Duodenal mucosa (tissue), 2 donors: ENCODE data around the gene PKNOX2.

Source experiments
- H3K27ac ChIP-seq: one replicate; pipeline ENCODE4 v1.7.0; 2013; ENCODE audit warnings: low read depth, low read length
- H3K27me3 ChIP-seq, 2 donors: one replicate each; pipeline ENCODE4 v1.7.0; 2013; ENCODE audit warnings: low read length in 2 of 2, control low read depth in 1 of 2; ENCODE audit not compliant: insufficient read depth in 2 of 2, control insufficient read depth in 1 of 2
- H3K36me3 ChIP-seq, 2 donors: one replicate each; pipeline ENCODE4 v1.7.0; 2013; ENCODE audit warnings: low read length in 2 of 2, control low read depth in 1 of 2; ENCODE audit not compliant: insufficient read depth in 2 of 2, control insufficient read depth in 1 of 2
- H3K4me1 ChIP-seq, 2 donors: one replicate each; pipeline ENCODE4 v1.7.0; 2013; ENCODE audit warnings: low read length in 2 of 2, control low read depth in 1 of 2; ENCODE audit not compliant: insufficient read depth in 2 of 2, control insufficient read depth in 1 of 2
- H3K4me3 ChIP-seq, 2 donors: one replicate each; pipeline ENCODE4 v1.7.0; 2013; ENCODE audit warnings: low read length in 2 of 2, low read depth in 1 of 2
- H3K9ac ChIP-seq, 2 donors: one replicate each; pipeline ENCODE4 v1.7.0; 2013; ENCODE audit warnings: low read length in 2 of 2, low read depth in 1 of 2
- H3K9me3 ChIP-seq, 2 donors: one replicate each; pipeline ENCODE4 v1.7.0; 2013; ENCODE audit warnings: low read length in 2 of 2, control low read depth in 1 of 2; ENCODE audit not compliant: control insufficient read depth in 1 of 2

The PKNOX2 gene

GRCh38 chr11:125241104-125241503 is 76.6 kb downstream of the PKNOX2 start:
- no peak overlapping the region for H3K27ac ChIP-seq
- no peaks in the 10 kb centered on the region for H3K36me3 ChIP-seq
- no peak overlapping the region for H3K4me3 ChIP-seq
- H3K4me1 ChIP-seq: no peaks in the 10 kb centered on the region
- H3K27me3 ChIP-seq: no peaks in the 10 kb centered on the region
- no peak overlapping the region for H3K9ac ChIP-seq
- peaks cover 0 to 3% of the 10 kb centered on the region in 2 donors for H3K9me3 ChIP-seq

GRCh38 chr11:125242141-125242775 is 77.7 kb downstream of the PKNOX2 start:
- Histone ChIP-seq H3K27me3 (no peaks in the 10 kb centered on the region), H3K4me1 (no peaks in the 10 kb centered on the region), H3K27ac (no peak overlapping the region), H3K36me3 (no peaks in the 10 kb centered on the region), H3K4me3 (no peak overlapping the region), H3K9me3 (no peaks in the 10 kb centered on the region), H3K9ac (no peak overlapping the region)

GRCh38 chr11:125244166-125244565 is 79.6 kb downstream of the PKNOX2 start:
- no peak overlapping the region for H3K27ac ChIP-seq
- H3K36me3 ChIP-seq: no peaks in the 10 kb centered on the region
- H3K9me3 ChIP-seq: no peaks in the 10 kb centered on the region
- no peak overlapping the region for H3K9ac ChIP-seq
- no peak overlapping the region for H3K4me3 ChIP-seq
- H3K27me3 ChIP-seq: no peaks in the 10 kb centered on the region
- H3K4me1 ChIP-seq: no peaks in the 10 kb centered on the region

- H3K4me1 ChIP-seq: no peaks in the 10 kb centered on the region
- no peak overlapping the region for H3K4me3 ChIP-seq
- no peak overlapping the region for H3K27ac ChIP-seq
- no peaks in the 10 kb centered on the region for H3K27me3 ChIP-seq
- H3K36me3 ChIP-seq: no peaks in the 10 kb centered on the region
- H3K9ac ChIP-seq: no peak overlapping the region
- no peaks in the 10 kb centered on the region for H3K9me3 ChIP-seq
Measured at GRCh38 chr11:125245299-125245698, 80.7 kb downstream of the PKNOX2 start.

- Histone ChIP-seq H3K27me3 (no peaks in the 10 kb centered on the region), H3K4me3 (no peak overlapping the region), H3K9me3 (no peaks in the 10 kb centered on the region), H3K36me3 (no peaks in the 10 kb centered on the region), H3K9ac (no peak overlapping the region), H3K27ac (no peak overlapping the region), H3K4me1 (no peaks in the 10 kb centered on the region)
Measured at GRCh38 chr11:125247431-125247830, 82.9 kb downstream of the PKNOX2 start.

GRCh38 chr11:125250318-125251213 is 86.0 kb downstream of the PKNOX2 start:
- H3K27ac ChIP-seq: no peak overlapping the region
- H3K36me3 ChIP-seq: no peaks in the 10 kb centered on the region
- H3K9ac ChIP-seq: no peak overlapping the region
- no peak overlapping the region for H3K4me3 ChIP-seq
- H3K27me3 ChIP-seq: no peaks in the 10 kb centered on the region
- H3K4me1 ChIP-seq: peaks cover 0 to 5% of the 10 kb centered on the region in 2 donors
- H3K9me3 ChIP-seq: no peaks in the 10 kb centered on the region

- no peak overlapping the region for H3K4me3 ChIP-seq
- H3K4me1 ChIP-seq: peaks cover 0 to 5% of the 10 kb centered on the region in 2 donors
- no peaks in the 10 kb centered on the region for H3K36me3 ChIP-seq
- no peak overlapping the region for H3K27ac ChIP-seq
- no peak overlapping the region for H3K9ac ChIP-seq
- no peaks in the 10 kb centered on the region for H3K27me3 ChIP-seq
- H3K9me3 ChIP-seq: no peaks in the 10 kb centered on the region
Measured at GRCh38 chr11:125251214-125251545, 86.6 kb downstream of the PKNOX2 start.

GRCh38 chr11:125251956-125252355 is 87.4 kb downstream of the PKNOX2 start:
- Histone ChIP-seq H3K4me1 (peaks cover 0 to 5% of the 10 kb centered on the region in 2 donors), H3K36me3 (no peaks in the 10 kb centered on the region), H3K27me3 (no peaks in the 10 kb centered on the region), H3K9ac (no peak overlapping the region), H3K27ac (no peak overlapping the region), H3K9me3 (no peaks in the 10 kb centered on the region), H3K4me3 (no peak overlapping the region)

- no peaks in the 10 kb centered on the region for H3K27me3 ChIP-seq
- no peaks in the 10 kb centered on the region for H3K36me3 ChIP-seq
- H3K4me1 ChIP-seq: peaks cover 0 to 5% of the 10 kb centered on the region in 2 donors
- no peak overlapping the region for H3K27ac ChIP-seq
- no peak overlapping the region for H3K4me3 ChIP-seq
- no peaks in the 10 kb centered on the region for H3K9me3 ChIP-seq
- H3K9ac ChIP-seq: no peak overlapping the region
Measured at GRCh38 chr11:125253289-125253688, 88.7 kb downstream of the PKNOX2 start.

GRCh38 chr11:125253795-125254525 is 89.4 kb downstream of the PKNOX2 start:
- Histone ChIP-seq H3K9ac (no peak overlapping the region), H3K27me3 (no peaks in the 10 kb centered on the region), H3K27ac (no peak overlapping the region), H3K36me3 (no peaks in the 10 kb centered on the region), H3K4me3 (no peak overlapping the region), H3K4me1 (peaks cover 0 to 5% of the 10 kb centered on the region in 2 donors), H3K9me3 (no peaks in the 10 kb centered on the region)
